GM21390 (cell line): ENCODE data around the gene APPL2.

Source experiments
- ATAC-seq: cut with Tn5 transposase; IDR thresholded peaks from one replicate; pipeline ENCODE4 v1.9.1; 2021; ENCODE audit not compliant: unreplicated experiment

Gene APPL2

GRCh38 chr12:105235732-105236476, at the start of gene APPL2:
Gene APPL2 (minus strand): TSS chr12:105236174. CDS start chr12:105236012, 162 bp downstream.
- peak; percentile 91 for ATAC-seq

- ATAC-seq, result no peak
Observed at GRCh38 chr12:105285378-105285777, 49.4 kb upstream of the APPL2 start.

GRCh38 chr12:105281694-105282049, 45.7 kb upstream of the APPL2 start:
- no peak for ATAC-seq

GRCh38 chr12:105280966-105281693, 45.2 kb upstream of the APPL2 start:
- no peak for ATAC-seq

GRCh38 chr12:105279460-105280056, 43.6 kb upstream of the APPL2 start:
- peak; percentile 57 for ATAC-seq

GRCh38 chr12:105278043-105278697, 42.2 kb upstream of the APPL2 start:
- no peak for ATAC-seq

GRCh38 chr12:105275997-105276733, 40.2 kb upstream of the APPL2 start:
- no peak for ATAC-seq

- ATAC-seq, result no peak
Observed at GRCh38 chr12:105274571-105274970, 38.6 kb upstream of the APPL2 start.

GRCh38 chr12:105273601-105274000, 37.6 kb upstream of the APPL2 start:
- ATAC-seq, result no peak

GRCh38 chr12:105272814-105273416, 36.9 kb upstream of the APPL2 start:
- no peak for ATAC-seq

- ATAC-seq, result no peak
Observed at GRCh38 chr12:105272152-105272551, 36.2 kb upstream of the APPL2 start.

- no peak for ATAC-seq
Observed at GRCh38 chr12:105271364-105271763, 35.4 kb upstream of the APPL2 start.

GRCh38 chr12:105270671-105271255, 34.8 kb upstream of the APPL2 start:
- ATAC-seq, result no peak

GRCh38 chr12:105267711-105268110, 31.7 kb upstream of the APPL2 start:
- ATAC-seq, result no peak

- ATAC-seq, result no peak
Observed at GRCh38 chr12:105264771-105265170, 28.8 kb upstream of the APPL2 start.

GRCh38 chr12:105262461-105263184, 26.6 kb upstream of the APPL2 start:
- ATAC-seq, result no peak

GRCh38 chr12:105261010-105261409, 25.0 kb upstream of the APPL2 start:
- ATAC-seq, result no peak

GRCh38 chr12:105259226-105259625, 23.3 kb upstream of the APPL2 start:
- no peak for ATAC-seq

GRCh38 chr12:105257321-105257728, 21.4 kb upstream of the APPL2 start:
- ATAC-seq, result no peak
